HEK293 (cell line): ENCODE results near the gene FRMD4A.
A peak's percentile ranks its signal among the peaks of the same experiment; 100 is the strongest.

Experiments used
- CTCF ChIA-PET: fragments of 350-600 bp; formaldehyde crosslinking; extraction: SDS; loops from one replicate; lab custom pipeline; 2021; ENCODE audit warnings: antibody characterized with exemption; lab: Yijun Ruan, JAX
- POLR2A ChIA-PET: fragments of 300-600 bp; formaldehyde crosslinking; extraction: SDS; loops from one replicate; lab custom pipeline; 2020; ENCODE audit warnings: antibody characterized with exemption, inconsistent platforms; lab: Yijun Ruan, JAX
- H3K27ac ChIP-seq: fragments of 200-500 bp; sonication (Bioruptor generic); 2 replicates; pipeline ENCODE4 v1.5.1; 2014; ENCODE audit warnings: low read depth, low read length, control low read depth, inconsistent platforms; ENCODE audit errors: extremely low read depth
- H3K36me3 ChIP-seq, 2 experiments: fragments of 200-500 bp in 1 of 2; sonication (Bioruptor generic) in 1 of 2; 1 replicate in 1 of 2; 2 replicates in 1 of 2; pipeline ENCODE4 v1.5.1; 2014 to 2017; ENCODE audit warnings: inconsistent platforms in 2 of 2, low read length in 2 of 2; ENCODE audit not compliant: control insufficient read depth in 2 of 2, insufficient read depth in 1 of 2
- H3K4me1 ChIP-seq: fragments of 200-500 bp; sonication (Bioruptor generic); 2 replicates; pipeline ENCODE4 v1.5.1; 2014; ENCODE audit warnings: mild to moderate bottlenecking, low read length, inconsistent platforms; ENCODE audit not compliant: control insufficient read depth, insufficient read depth
- H3K4me3 ChIP-seq: 2 replicates; pipeline ENCODE4 v1.5.1; 2011; ENCODE audit warnings: low read depth, mild to moderate bottlenecking, control low read depth, low read length, moderate library complexity
- H3K9me3 ChIP-seq: fragments of 200-500 bp; sonication (Bioruptor generic); 2 replicates; pipeline ENCODE4 v1.5.1; 2014; ENCODE audit warnings: low read depth, low read length, inconsistent platforms; ENCODE audit not compliant: control insufficient read depth, insufficient read depth
- ELK4 ChIP-seq: IDR thresholded peaks from 2 replicates; pipeline ENCODE4 v1.6.1; 2011; ENCODE audit warnings: mild to moderate bottlenecking, low read depth, low read length, borderline replicate concordance
- INSM2 ChIP-seq: fragments of 450-650 bp; formaldehyde crosslinking; IDR thresholded peaks from 2 replicates; pipeline ENCODE4 v1.5.1; 2016; ENCODE audit warnings: missing biosample characterization, missing genetic modification characterization
- KLF9 ChIP-seq: fragments of 450-650 bp; formaldehyde crosslinking; IDR thresholded peaks from 2 replicates; pipeline ENCODE4 v1.5.1; 2016; ENCODE audit warnings: missing biosample characterization, missing genetic modification characterization, low read depth
- MYNN ChIP-seq: fragments of 450-650 bp; formaldehyde crosslinking; IDR thresholded peaks from 2 replicates; pipeline ENCODE4 v1.5.1; 2016; ENCODE audit warnings: missing biosample characterization, missing genetic modification characterization, borderline replicate concordance
- WT1 ChIP-seq: fragments of 450-650 bp; formaldehyde crosslinking; IDR thresholded peaks from 2 replicates; pipeline ENCODE4 v1.5.1; 2016; ENCODE audit warnings: missing biosample characterization, missing genetic modification characterization
- ZBTB8A ChIP-seq: fragments of 450-650 bp; formaldehyde crosslinking; IDR thresholded peaks from 2 replicates; pipeline ENCODE4 v1.5.1; 2016; ENCODE audit warnings: missing biosample characterization, missing genetic modification characterization
- ZIC2 ChIP-seq: fragments of 450-650 bp; formaldehyde crosslinking; IDR thresholded peaks from 2 replicates; pipeline ENCODE4 v1.5.1; 2016; ENCODE audit warnings: missing biosample characterization, missing genetic modification characterization
- ZNF121 ChIP-seq: fragments of 450-650 bp; formaldehyde crosslinking; IDR thresholded peaks from 2 replicates; pipeline ENCODE4 v1.5.1; 2016; ENCODE audit warnings: missing biosample characterization, missing genetic modification characterization
- ZNF140 ChIP-seq: fragments of 450-650 bp; formaldehyde crosslinking; IDR thresholded peaks from 2 replicates; pipeline ENCODE4 v1.5.1; 2016; ENCODE audit warnings: missing biosample characterization, missing genetic modification characterization
- ZNF223 ChIP-seq: fragments of 450-650 bp; formaldehyde crosslinking; IDR thresholded peaks from 2 replicates; pipeline ENCODE4 v1.5.1; 2016; ENCODE audit warnings: missing biosample characterization, missing genetic modification characterization
- ZNF404 ChIP-seq: fragments of 450-650 bp; formaldehyde crosslinking; IDR thresholded peaks from 2 replicates; pipeline ENCODE4 v1.5.1; 2017; ENCODE audit warnings: missing biosample characterization, missing genetic modification characterization
- ZNF433 ChIP-seq: fragments of 450-650 bp; formaldehyde crosslinking; IDR thresholded peaks from 2 replicates; pipeline ENCODE4 v1.5.1; 2016; ENCODE audit warnings: missing biosample characterization, missing genetic modification characterization, low read depth
- ZNF549 ChIP-seq: fragments of 450-650 bp; IDR thresholded peaks from 2 replicates; pipeline ENCODE4 v1.5.1; 2018; ENCODE audit warnings: missing biosample characterization, missing genetic modification characterization, mild to moderate bottlenecking, inconsistent platforms, moderate library complexity
- ZNF596 ChIP-seq: fragments of 450-650 bp; IDR thresholded peaks from 2 replicates; pipeline ENCODE4 v1.5.0; 2018; ENCODE audit warnings: missing biosample characterization, mild to moderate bottlenecking, missing genetic modification characterization, moderate library complexity
- ZNF654 ChIP-seq: fragments of 450-650 bp; formaldehyde crosslinking; IDR thresholded peaks from 2 replicates; pipeline ENCODE4 v1.5.1; 2016; ENCODE audit warnings: low read depth, missing biosample characterization, missing genetic modification characterization
- ZNF701 ChIP-seq: fragments of 450-650 bp; formaldehyde crosslinking; IDR thresholded peaks from 2 replicates; pipeline ENCODE4 v1.5.1; 2016; ENCODE audit warnings: missing biosample characterization, missing genetic modification characterization
- TF ChIP-seq, protein P1 (sequence below): fragments of 450-650 bp; formaldehyde crosslinking; IDR thresholded peaks from 2 replicates; pipeline ENCODE4 v1.5.1; 2017; ENCODE audit warnings: missing biosample characterization, mild to moderate bottlenecking, missing genetic modification characterization, moderate library complexity

Gene FRMD4A

GRCh38 chr10:13693783-13694700 is 636.7 kb downstream of the FRMD4A start:
- 0 out of 2 replicates have a peak, but pooled peaks have one; percentile 28 for TF ChIP-seq ZNF121 (tag by site-specific recombination)
- peak; percentile 47; the same call in 1 of the 2 replicates for TF ChIP-seq WT1 (tag by site-specific recombination)
- TF ChIP-seq INSM2 (tag by site-specific recombination), result no peak
- TF ChIP-seq, all 188 proteins: peak for 2
- Histone ChIP-seq H3K27ac (no peak overlapping the region), H3K36me3 (peaks cover 0 to 32% of the 10 kb centered on the region in 2 experiments; a peak in 2 of 3 replicates), H3K4me3 (no peak overlapping the region), H3K9me3 (no peaks in the 10 kb centered on the region), H3K4me1 (no peaks in the 10 kb centered on the region)
- ChIA-PET CTCF (interaction anchor here (0.7 to 0.9 kb wide), 3 partner anchors 15 to 488 kb away, joined by 3 to 5 read pairs (median 4); no protein-coding TSS in a partner anchor), POLR2A (no interaction called here)

- ChIA-PET CTCF (no interaction called here), POLR2A (no interaction called here)
- H3K27ac ChIP-seq, result no peak overlapping the region
- no peaks in the 10 kb centered on the region for H3K9me3 ChIP-seq
- TF ChIP-seq KLF9 (tag by site-specific recombination) (no peak), ZNF404 (tag by site-specific recombination) (no peak), ZIC2 (tag by site-specific recombination) (peak; percentile 96)
- no peak overlapping the region for H3K4me3 ChIP-seq
- peaks cover 0 to 19% of the 10 kb centered on the region in 2 experiments; a peak in 2 of 3 replicates for H3K36me3 ChIP-seq
- no peaks in the 10 kb centered on the region for H3K4me1 ChIP-seq
Observed at GRCh38 chr10:13690281-13690825, 640.4 kb downstream of the FRMD4A start.

DNA sequence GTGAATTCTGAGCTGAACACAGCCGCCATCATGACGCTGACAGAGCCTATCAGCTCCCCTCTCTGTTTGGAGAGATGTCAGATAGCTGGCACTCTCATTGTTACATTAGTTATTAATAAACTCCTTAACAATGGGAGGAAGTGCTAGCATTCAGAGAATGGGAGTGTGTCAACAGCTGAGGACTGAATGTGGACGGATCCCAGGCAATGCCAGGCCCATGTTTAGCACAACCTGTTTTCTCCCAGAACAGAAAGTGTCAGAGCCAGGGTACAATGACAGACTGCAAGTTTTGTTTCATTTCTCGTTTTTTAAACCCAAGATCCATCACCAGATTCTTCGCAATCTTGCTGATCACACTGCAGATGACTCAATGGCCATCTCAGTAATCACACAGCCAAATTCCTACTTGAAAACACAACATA is 644.4 kb downstream of the FRMD4A start:
- H3K4me3 ChIP-seq, result no peak overlapping the region
- H3K4me1 ChIP-seq, result peaks cover 4% of the 10 kb centered on the region; the same call in 1 of the 2 replicates
- POLR2A ChIA-PET, result no interaction called here
- peaks cover 0 to 4% of the 10 kb centered on the region in 2 experiments; a peak in 2 of 3 replicates for H3K36me3 ChIP-seq
- no peaks in the 10 kb centered on the region for H3K9me3 ChIP-seq
- CTCF ChIA-PET, result interaction anchor here (0.6 to 0.7 kb wide), 2 partner anchors 91 to 997 kb away, joined by 3 read pairs; no protein-coding TSS in a partner anchor
- no peak overlapping the region for H3K27ac ChIP-seq
- TF ChIP-seq ZNF223 (no peak), ZNF654 (tag by site-specific recombination) (no peak), ZBTB8A (tag by site-specific recombination) (no peak), ZNF549 (tag by site-specific recombination) (no peak), ZNF140 (tag by site-specific recombination) (no peak), ZNF596 (no peak), ELK4 (no peak), ZNF701 (tag by site-specific recombination) (no peak), KLF9 (tag by site-specific recombination) (no peak), ZNF433 (tag by site-specific recombination) (no peak), MYNN (tag by site-specific recombination) (no peak)
- TF ChIP-seq, protein P1, sequence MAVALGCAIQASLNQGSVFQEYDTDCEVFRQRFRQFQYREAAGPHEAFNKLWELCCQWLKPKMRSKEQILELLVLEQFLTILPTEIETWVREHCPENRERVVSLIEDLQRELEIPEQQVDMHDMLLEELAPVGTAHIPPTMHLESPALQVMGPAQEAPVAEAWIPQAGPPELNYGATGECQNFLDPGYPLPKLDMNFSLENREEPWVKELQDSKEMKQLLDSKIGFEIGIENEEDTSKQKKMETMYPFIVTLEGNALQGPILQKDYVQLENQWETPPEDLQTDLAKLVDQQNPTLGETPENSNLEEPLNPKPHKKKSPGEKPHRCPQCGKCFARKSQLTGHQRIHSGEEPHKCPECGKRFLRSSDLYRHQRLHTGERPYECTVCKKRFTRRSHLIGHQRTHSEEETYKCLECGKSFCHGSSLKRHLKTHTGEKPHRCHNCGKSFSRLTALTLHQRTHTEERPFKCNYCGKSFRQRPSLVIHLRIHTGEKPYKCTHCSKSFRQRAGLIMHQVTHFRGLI (tag by site-specific recombination), result no peak
- TF ChIP-seq, all 188 proteins: peak for 0
